WTC11 (cell line): ENCODE results near the gene CCDC195.

ENCODE experiments used
- CREM ChIP-seq: sonication (generic); formaldehyde crosslinking; IDR thresholded peaks from 2 replicates; pipeline ENCODE4 v1.8.1; 2022; ENCODE audit warnings: mild to moderate bottlenecking, missing genetic modification reagents, moderate library complexity
- CTCF ChIP-seq: fragments of 200-600 bp; IDR thresholded peaks from 2 replicates; pipeline ENCODE4 v1.8.0; 2022; ENCODE audit warnings: antibody characterized with exemption
- MAX ChIP-seq: sonication (generic); formaldehyde crosslinking; IDR thresholded peaks from 2 replicates; pipeline ENCODE4 v1.8.0; 2022; ENCODE audit warnings: mild to moderate bottlenecking, missing genetic modification reagents
- USF2 ChIP-seq: sonication (generic); formaldehyde crosslinking; IDR thresholded peaks from 2 replicates; pipeline ENCODE4 v1.8.1; 2023; ENCODE audit warnings: mild to moderate bottlenecking, missing genetic modification reagents, moderate library complexity

GRCh38 chr2:224711859-224712665, 4.1 kb downstream of the CCDC195 start:
- TF ChIP-seq CTCF (no peak), MAX (CRISPR knock-in tag) (no peak), CREM (CRISPR knock-in tag) (no peak), USF2 (no peak)
